Measurements from ENCODE around the gene ZNF407. TPM values are rescaled to one million over a fixed set of nuclear protein-coding genes. Genes with fewer than 3 reads are reported as not detected.
A peak's percentile ranks its signal among the peaks of the same experiment; 100 is the strongest.

The ZNF407 gene
- total and polyA plus RNA-seq, 2 of the 13 experiments (the other 11 are each of a cell fraction or from before 2014, with no cell fraction given) = 2.3 to 8.7 TPM

GRCh38 chr18:74793746-74794145 lies 196.1 kb downstream of the ZNF407 start:
- Histone ChIP-seq H3K4me2 (ENCODE audit: low read depth, low read length) (no peak overlapping the region), H3K27me3 (ENCODE audit: control insufficient read depth in 1 of 2, insufficient read depth in 2 of 2, low read length in 2 of 2) (no peaks in the 10 kb centered on the region), H3K4me3 (replicated peaks in 1 of 3; ENCODE audit: insufficient read depth in 1 of 3, low read depth in 2 of 3, low read length in 3 of 3) (no peak overlapping the region), H3K27ac (ENCODE audit: extremely low read length, insufficient read depth, low read length) (no peak overlapping the region), H3K79me2 (ENCODE audit: insufficient read depth, low read length) (no peaks in the 10 kb centered on the region), H4K20me1 (ENCODE audit: insufficient read depth, low read length) (no peaks in the 10 kb centered on the region), H3K36me3 (replicated peaks in 1 of 2; ENCODE audit: control insufficient read depth in 1 of 2, insufficient read depth in 2 of 2, low read length in 2 of 2) (no peaks in the 10 kb centered on the region), H3K4me1 (ENCODE audit: insufficient read depth, low read length) (no peaks in the 10 kb centered on the region), H3K9me3 (ENCODE audit: low read length) (no peaks in the 10 kb centered on the region), H3K9ac (ENCODE audit: insufficient read depth, low read depth, low read length) (no peak overlapping the region), H2AFZ (ENCODE audit: low read length) (no peak overlapping the region)
- ChIA-PET POLR2A (no interaction called here), CTCF (ENCODE audit: low intra/inter-chr PET ratio, low total read pairs) (no interaction called here)
- FAIRE-seq (no peak), ATAC-seq (no peak), DNase-seq (ENCODE audit: low spot score) (no peak)
- peak in 1 of 2 experiments; percentile 35; a peak in 1 of 4 replicates for TF ChIP-seq MAFK (conservative IDR thresholded peaks at IDR 0.05 in 1 of 2, IDR thresholded peaks at IDR 0.05 in 1 of 2; ENCODE audit: low read length in 2 of 2)
- TF ChIP-seq ZNF382 (CRISPR knock-in tag; IDR thresholded peaks at IDR 0.05; ENCODE audit: borderline replicate concordance) = no peak
- WGBS (ENCODE audit: low lambda C conversion rate) = 87% methylated on average over 9 of the region's 9 CpGs
- intact Hi-C loops (cut with micrococcal nuclease; ENCODE audit: unreplicated experiment) (no loop called here), in situ Hi-C loops (cut with HindIII; ENCODE audit: extremely low pct_ligation_motif_present, low pct_unique_long_range_greater_than_20kb) (no loop called here)
- BruUV-seq (replicated peaks) = no TSS peak

- no TSS peak for BruUV-seq (replicated peaks)
- intact Hi-C loops (cut with micrococcal nuclease; ENCODE audit: unreplicated experiment) (no loop called here), in situ Hi-C loops (cut with HindIII; ENCODE audit: extremely low pct_ligation_motif_present, low pct_unique_long_range_greater_than_20kb) (no loop called here)
- ATAC-seq = no peak
- Histone ChIP-seq H3K4me1 (ENCODE audit: insufficient read depth, low read length) (no peaks in the 10 kb centered on the region), H3K9me3 (ENCODE audit: low read length) (no peaks in the 10 kb centered on the region), H3K4me3 (replicated peaks in 1 of 3; ENCODE audit: insufficient read depth in 1 of 3, low read depth in 2 of 3, low read length in 3 of 3) (no peak overlapping the region), H3K27ac (ENCODE audit: extremely low read length, insufficient read depth, low read length) (no peak overlapping the region), H3K4me2 (ENCODE audit: low read depth, low read length) (no peak overlapping the region), H2AFZ (ENCODE audit: low read length) (no peak overlapping the region), H4K20me1 (ENCODE audit: insufficient read depth, low read length) (no peaks in the 10 kb centered on the region), H3K27me3 (ENCODE audit: control insufficient read depth in 1 of 2, insufficient read depth in 2 of 2, low read length in 2 of 2) (no peaks in the 10 kb centered on the region), H3K9ac (ENCODE audit: insufficient read depth, low read depth, low read length) (no peak overlapping the region), H3K36me3 (replicated peaks in 1 of 2; ENCODE audit: control insufficient read depth in 1 of 2, insufficient read depth in 2 of 2, low read length in 2 of 2) (no peaks in the 10 kb centered on the region), H3K79me2 (ENCODE audit: insufficient read depth, low read length) (no peaks in the 10 kb centered on the region)
- CTCF ChIA-PET (ENCODE audit: low intra/inter-chr PET ratio, low total read pairs) = no interaction called here
- DNase-seq (ENCODE audit: low spot score) = no peak
- over 99% methylated on average over 9 of the region's 9 CpGs for WGBS (ENCODE audit: low lambda C conversion rate)
- POLR2A ChIA-PET = no interaction called here
- no peak for FAIRE-seq
- TF ChIP-seq ZNF564 (CRISPR knock-in tag; IDR thresholded peaks at IDR 0.05) (no peak), YY1 (IDR thresholded peaks at IDR 0.05; ENCODE audit: insufficient read depth, insufficient replicate concordance, low read depth, low read length) (no peak), NRL (CRISPR knock-in tag; IDR thresholded peaks at IDR 0.05; ENCODE audit: borderline replicate concordance) (no peak), FOXM1 (CRISPR knock-in tag; IDR thresholded peaks at IDR 0.05) (no peak), REPIN1 (CRISPR knock-in tag; IDR thresholded peaks at IDR 0.05; ENCODE audit: borderline replicate concordance, low read depth) (no peak), ATF7-NPFF (CRISPR knock-in tag; IDR thresholded peaks at IDR 0.05; ENCODE audit: low read depth) (no peak), MAFG (CRISPR knock-in tag; IDR thresholded peaks at IDR 0.05) (no peak), ATF2 (CRISPR knock-in tag; IDR thresholded peaks at IDR 0.05) (no peak), RFXANK (CRISPR knock-in tag; IDR thresholded peaks at IDR 0.05) (no peak), DZIP1 (CRISPR knock-in tag; IDR thresholded peaks at IDR 0.05) (no peak), E2F1 (CRISPR knock-in tag; IDR thresholded peaks at IDR 0.05) (no peak), KDM2A (CRISPR knock-in tag; IDR thresholded peaks at IDR 0.05; ENCODE audit: borderline replicate concordance, low read depth) (no peak), SAFB2 (CRISPR knock-in tag; IDR thresholded peaks at IDR 0.05; ENCODE audit: borderline replicate concordance, low read depth) (no peak)
Observed at GRCh38 chr18:74795751-74796150, 198.1 kb downstream of the ZNF407 start.
